ENCODE data around the gene SDC1.

The SDC1 gene

DNA sequence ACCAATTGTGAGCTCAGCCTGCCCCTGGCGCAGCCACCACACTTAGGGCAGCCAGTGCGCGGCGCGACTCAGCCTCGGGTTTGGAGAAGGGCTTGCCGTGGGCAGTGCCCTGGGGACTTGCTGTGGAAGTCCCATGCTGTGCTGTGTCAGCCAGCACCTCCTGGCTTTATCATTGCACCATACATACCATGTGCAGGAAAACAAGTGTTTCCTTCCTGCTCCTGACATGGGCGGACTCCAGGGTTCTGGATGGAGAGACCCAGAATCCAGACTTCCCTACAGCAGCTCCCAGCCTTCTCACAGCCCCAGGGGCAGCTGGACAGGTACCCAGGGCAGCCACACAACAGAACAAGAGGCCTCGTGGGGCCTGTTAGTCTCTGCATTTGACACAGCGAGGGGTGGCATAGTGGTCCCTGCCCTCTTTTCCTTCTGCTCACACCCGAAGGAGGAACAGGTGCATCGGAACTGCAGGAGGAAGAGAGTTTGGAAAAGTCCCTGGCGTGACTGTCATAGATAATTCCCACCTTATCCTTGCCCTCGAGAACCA lies 54.2 kb downstream of the SDC1 start:
- no peak for DNase-seq (ENCODE audit: low read depth in 2 of 2)

DNA sequence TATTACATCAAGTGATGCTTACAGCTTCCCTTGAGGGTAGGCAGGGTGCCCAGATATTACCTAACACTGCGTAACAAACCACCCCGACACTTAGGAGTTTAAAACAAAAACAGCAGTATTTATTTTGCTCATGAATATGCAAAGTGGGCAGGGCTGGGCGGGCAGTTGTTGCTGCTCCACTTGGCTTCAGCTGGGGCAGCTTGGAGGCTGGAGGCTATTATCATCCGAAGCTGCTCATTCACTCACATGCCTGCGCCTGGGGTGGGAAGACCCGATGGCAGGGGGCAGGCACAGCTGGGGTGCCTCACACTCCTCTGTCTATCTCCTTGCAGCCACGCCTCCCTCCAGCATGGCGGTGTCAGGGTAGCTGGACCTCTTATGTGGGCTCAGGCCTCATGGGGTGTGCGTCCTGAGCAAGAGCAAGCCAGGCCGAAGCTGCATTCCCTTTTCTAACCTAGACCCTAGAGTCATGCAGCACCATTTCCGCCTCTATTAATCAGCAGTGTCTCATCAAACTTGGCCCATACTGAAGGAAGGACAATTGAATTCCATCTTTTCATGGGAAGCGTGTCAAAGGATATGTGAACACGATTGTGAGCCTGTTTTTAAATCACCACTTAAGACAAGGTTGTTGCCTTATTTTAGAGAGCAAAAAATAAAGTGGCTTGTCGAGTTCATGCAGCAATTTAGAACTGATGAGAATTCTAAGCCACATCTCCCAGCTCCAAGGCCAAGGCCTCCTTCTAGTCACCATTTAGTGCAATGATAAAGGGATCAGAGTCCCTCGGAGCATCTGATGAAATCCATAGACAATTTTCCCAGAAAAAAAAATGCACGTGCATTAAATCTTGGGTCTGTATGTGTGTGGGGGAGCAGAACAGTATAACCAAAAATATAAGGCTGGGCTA lies 54.9 kb downstream of the SDC1 start:
- DNase-seq (ENCODE audit: low read depth in 2 of 2): no peak

DNA sequence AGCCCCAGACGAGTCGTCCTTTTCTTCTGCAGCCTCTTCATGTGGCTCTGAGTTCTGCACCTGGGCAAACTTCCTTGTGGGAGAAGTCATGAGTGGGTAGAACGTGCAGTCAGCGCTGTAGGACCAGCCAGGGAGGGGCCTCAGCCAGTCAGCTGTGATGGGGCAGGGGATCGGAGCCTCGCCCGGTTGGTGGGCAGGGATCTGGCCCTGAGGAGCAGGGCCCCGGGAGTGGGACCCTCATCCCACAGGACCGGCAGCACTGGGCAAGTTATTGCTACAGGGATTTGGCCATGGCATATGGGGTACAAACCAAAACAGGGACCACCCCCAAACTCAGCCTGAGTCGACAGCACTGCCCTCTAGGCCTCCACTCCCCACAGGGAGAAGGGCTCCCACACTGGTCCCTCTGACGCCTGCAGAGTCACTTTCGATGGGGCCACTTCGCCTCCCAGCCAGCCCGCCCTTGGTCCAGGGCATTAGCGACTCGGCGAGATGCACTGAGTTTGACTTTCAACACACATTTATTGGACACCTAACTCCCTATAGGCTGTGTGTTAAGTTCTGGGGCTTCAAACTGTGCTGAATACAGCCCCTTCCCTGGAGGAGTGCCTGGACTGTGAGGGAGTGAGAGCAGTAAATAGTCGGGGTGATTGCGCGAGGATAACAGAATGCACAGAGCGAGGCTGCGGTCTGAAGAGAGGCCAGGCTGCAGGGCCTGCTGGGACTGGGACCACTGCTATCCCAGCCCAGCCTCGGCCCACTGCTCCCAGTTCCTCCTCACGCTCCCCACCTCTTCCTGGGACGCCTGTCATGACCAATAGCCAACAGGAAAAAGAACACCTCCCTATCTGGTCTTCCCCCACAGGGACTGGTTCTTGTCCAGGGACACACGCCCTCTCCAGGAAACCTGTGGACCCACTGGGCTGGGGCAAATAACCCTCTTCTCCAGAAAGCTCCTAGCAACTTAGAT lies 55.9 kb downstream of the SDC1 start:
- DNase-seq (ENCODE audit: low read depth in 2 of 2): no peak

DNA sequence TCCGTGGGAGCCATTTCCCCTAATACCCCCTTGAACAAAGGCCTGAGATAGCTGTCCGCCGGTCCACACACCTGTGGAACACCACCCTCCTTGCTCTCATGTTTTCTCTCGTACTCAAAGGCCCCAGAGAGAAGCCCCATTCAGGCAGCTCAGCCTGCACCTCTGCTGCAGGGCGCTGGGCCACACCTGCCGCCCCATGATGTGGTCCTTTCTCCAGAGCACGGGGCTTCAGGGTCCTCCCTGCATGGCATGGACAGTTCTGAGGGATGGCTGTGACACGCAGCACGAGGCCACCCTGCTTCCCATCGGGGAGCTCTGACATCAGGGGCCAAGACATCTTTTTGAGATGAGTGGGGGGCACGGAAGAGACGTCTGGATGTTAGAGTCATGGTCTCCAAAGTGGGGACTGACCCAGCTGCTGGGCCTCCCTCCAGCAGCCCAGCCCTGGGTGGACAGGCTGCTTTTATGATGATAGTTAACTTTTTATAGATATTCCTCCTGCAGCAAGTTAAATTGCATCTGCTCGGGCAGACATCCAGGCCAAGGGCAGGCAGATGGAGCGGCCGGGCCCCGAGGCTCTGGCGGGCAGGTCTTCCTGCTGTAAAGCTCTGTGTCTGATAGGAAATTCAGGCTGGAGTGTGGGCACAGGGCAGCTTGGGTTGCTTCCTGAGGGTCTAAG lies 56.7 kb downstream of the SDC1 start:
- no peak for DNase-seq (ENCODE audit: low read depth in 2 of 2)

DNA sequence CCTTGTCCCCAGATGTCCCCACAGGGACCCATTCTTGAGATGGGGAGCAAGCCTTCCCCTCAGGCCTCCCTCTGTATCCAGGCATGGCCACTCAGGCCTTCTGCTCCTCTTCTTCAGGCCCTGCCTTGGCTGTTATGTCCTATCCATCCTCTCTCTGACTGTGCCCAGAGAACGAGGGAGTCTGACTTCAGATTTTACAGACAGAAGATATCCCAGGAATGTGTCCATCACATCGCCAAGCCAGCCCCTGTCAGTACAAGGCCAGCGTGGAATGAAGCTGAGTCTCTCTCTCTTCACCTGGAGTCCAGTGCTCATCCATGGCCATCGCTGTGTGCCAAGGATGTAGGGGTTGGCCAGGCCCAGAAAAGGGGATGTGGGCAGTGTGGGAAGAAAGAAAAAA lies 57.6 kb downstream of the SDC1 start:
- DNase-seq (ENCODE audit: low read depth in 2 of 2): no peak

DNA sequence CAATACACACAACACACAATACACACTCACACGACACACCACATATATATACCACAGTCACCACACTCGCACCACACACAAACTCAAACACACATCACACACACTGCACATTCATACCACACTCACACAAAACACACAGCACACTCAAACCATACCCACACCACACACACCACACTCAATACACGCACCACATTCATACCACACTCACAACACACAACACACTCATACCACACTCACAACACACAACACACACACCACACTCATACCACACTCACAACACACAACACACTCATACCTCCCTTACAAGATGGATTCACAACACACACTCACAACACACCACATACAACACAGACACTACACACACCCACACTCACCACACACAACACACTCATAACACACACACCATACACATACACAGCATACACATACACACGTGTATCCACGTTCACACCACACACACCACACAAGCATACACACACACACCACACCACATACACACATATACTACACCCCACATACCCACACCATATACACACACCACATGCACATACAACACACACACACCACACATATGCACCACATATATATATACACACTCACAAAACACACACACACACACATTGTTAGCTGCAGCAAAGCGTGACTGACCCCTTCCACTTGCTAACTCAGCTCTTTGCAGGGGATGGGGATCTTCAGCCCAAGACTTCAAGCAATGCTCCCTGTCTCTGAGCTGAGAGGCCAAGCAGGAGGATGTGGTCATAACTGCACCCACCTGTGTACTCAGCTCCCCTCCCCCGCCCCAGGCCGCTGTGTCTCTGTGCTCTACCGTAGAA lies 59.0 kb downstream of the SDC1 start:
- no peak for DNase-seq (ENCODE audit: low read depth in 2 of 2)

DNA sequence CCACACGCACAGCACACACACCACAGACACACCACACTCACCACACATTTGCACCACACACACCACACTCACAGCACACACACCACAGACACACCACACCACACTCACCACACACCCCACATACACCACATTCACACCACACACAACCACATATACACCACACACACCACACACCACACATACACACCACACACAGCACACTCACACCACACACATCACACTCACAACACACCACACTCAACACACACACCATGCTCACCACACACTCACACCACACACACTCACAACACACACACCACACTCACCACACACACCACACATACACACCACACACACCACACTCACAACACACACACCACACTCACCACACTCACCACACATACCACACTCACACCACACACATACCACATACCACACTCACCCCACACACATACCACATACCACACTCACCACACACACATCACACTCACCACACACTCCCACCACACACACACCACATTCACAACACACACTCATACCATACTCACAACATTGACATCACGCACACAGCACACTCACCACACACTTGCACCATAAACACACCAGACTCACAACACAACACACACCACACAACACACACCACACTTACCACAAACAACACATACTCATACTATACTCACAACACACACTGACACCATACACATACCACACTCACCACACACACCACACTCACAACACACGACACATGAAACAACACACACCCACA lies 60.0 kb downstream of the SDC1 start:
- DNase-seq (ENCODE audit: low read depth in 2 of 2): no peak

DNA sequence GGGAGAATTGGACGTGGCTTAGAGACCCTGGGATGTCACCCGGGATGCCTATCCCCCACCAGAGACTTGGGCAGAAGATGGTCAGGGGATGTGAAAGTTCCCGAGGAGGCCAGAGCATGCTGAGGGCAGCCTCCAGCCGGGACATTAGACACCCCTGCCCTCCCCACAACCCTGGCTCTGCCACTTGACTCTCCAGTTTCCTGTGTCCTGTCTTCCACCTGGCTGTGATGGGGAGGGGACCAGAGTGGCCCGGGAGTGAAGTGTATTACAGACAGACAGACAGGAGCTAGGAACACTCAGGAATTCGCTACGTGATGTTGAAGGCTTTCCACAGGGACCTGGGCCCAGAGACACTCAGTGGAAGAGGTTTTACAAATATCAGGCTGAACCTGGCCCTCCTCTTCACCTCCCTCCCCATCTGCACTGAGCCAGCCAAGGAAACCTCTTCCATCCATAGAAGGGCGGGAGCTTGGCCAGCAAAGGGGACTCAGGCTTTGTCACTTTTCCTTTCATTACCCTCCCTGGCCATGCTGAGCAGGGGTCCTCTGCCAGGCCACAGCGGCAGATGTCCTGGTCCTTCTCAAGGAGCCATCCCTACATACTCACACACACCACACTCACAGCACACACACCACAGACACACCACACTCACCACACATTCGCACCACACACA lies 60.7 kb downstream of the SDC1 start:
- DNase-seq (ENCODE audit: low read depth in 2 of 2): no peak

DNA sequence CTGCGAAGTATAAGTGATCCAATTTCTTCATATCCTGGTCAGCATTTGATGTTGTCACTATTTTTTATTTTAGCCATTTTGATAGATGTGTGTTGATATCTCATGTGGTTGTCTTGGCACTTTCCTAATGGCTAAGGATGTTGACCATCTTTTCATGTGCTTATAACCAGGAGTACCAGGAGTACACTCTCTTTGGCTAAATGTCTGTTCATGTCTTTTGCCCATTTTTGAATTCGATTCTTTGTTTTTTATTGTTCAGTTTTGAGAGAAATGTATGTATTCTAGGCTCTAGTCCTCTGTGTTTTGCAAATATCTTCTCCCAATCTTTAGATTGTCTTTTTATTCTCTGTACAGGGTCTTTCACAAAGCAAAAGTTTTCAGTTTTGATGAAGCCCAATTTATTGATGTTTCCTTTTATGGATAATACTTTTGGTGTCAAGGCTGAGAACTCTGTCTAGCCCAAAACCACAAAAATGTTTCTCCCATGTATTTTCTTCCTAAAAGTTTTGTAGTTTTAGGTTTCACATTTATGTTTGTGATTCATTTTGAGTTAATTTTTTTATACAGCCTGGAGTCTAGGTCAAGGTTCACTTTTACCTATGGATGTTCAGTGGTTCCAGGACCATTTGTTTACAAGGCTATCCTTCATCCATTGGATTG lies 65.4 kb downstream of the SDC1 start:
- DNase-seq (ENCODE audit: low read depth in 2 of 2): no peak

DNA sequence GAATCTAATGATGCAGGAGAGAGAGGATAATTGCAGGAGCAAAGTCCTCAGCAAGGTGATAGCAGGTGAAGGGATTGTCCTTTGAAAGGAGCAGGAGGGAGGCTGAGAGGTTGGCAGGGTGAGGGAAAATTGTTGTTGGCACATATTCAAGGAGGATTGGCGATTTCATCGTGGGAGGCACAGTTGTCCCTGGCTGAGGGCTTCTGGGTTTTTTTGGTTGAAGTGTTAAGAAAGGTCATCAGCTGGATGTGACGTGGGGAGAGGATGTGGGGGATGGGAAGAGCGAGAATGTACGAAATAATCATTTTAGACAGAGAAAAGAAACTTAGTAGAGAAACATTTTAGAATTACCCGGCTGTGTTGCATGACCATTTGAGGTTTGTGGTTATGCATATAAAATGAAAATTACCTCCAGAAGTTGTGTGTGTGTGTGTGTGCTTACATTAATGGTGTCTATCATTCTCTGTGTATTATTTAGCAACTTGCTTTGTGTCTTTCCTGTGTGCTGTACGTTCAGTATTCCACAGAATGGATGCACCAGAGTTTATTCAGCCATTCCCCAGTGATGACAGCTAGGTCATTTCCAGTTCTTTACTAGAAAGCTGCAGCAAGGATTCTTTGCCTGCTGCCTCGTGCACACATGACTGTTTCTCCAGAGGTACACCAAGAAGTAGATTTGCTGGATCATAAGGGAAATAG lies 67.6 kb downstream of the SDC1 start:
- no peak for DNase-seq (ENCODE audit: low read depth in 2 of 2)

DNA sequence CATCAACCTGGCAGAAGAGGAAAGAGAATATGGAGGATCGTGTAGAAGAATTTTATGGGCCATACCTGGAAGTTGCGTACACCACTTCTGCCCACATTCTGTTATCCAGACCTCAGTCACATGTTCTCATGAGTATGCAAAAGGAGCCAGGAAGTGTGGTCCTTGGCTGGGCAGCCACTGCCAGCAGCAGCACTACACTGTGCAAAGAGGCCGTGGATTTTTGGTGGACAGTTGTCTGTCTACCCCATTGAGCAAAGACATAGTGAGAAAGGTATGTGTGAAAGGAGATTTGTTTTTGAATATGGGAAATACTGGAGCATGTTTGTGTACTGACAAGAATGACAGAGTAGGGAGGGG lies 68.1 kb downstream of the SDC1 start:
- DNase-seq (ENCODE audit: low read depth in 2 of 2): no peak

DNA sequence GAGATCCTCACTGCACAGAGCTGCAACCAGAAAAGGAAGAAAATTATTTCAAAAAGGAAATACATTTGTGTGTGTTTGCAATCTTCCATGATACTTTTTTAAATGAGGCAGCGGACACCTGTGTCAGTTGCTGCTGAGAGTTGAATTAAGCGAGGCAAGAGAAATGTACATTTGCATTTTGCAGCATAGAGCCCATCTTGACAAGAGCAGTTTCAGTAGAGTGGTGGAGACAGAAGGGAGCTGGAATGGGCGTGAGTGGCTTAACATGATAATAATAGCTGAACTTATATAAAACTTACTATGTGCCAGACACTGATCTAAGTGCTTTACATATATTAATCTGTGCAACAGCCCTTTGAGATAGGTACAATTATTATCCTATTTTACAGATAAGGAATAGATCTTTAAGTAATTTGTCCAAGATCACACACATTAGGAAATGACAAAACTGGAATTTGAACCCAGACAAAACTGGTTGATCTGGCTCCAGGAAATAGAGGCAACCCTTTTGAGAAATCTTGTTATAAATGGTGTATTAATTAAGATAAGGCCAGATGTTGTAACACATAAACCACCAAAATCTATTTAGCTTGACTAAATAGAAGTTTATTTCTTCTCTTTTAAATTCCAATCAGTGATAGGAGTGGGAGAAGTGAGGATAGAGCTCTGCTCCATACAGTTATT lies 68.7 kb downstream of the SDC1 start:
- no peak for DNase-seq (ENCODE audit: low read depth in 2 of 2)

DNA sequence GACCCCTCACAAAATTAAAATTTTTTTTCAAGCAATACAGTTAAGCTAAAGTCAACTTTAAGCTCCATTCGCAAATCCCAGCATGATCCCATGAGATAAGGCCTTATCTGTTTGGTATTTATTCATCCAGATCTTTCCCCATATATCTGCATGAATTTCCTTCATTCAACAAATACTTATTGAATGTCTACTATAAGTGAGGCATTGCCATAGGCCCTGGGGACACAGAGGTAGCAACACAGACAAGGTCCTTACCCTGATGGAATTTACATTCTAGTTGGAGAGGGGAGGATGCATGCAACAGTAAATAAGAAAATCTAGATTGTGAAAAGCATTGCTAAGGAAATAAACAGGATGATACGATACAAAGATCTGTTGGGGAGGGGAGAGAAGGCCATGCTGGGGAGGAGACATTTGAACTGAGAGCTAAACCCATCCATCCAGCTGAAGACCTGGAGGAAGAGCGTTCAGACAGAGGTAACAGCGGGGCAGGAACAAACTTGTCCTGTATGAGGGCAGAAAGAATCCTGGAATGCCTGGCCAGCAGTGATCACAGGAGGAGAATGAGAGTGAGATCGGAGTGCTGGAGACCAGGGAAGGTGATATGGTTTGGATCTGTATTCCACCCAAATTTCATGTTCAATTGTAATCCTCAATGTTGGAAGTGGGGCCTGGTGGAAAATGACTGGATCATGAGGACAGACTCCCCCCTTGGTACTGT lies 71.6 kb downstream of the SDC1 start:
- no peak for DNase-seq (ENCODE audit: low read depth in 2 of 2)

DNA sequence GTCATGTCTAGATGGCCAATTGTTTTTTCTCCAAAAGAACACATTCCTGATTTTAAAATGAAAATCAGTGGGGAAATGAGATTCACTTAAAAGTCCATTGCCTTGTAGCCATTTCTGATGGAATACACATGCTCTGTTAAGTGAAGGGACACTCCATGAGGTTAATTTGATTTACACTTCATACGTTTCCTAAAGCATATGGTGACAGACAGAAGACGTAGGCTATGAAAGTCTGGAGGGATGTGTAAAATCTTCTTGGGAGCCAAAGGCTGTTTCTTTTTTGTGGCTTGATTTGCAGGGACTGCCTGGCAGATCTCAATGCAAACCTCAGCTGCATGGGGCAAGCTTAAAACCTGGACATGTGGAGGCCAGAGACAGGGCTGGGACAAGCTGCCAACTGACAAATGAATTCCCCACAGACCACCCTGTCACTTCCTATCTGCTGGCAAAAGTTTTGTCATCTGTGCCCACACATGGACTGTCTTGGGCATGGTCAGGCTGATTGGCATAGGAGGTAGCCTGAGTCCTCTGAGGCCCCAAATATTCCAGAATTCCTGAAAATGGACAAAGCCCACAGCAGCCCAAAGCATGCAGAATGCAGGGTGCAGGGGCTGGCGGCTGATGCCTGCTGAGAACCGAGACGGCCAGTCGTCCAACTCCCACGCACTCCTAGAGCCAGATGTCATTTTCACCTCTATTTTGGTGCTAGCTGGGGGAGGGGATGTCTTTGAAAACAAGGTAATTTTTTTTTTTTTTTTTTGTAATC lies 73.9 kb downstream of the SDC1 start:
- DNase-seq (ENCODE audit: low read depth in 2 of 2): no peak

All from stimulated activated CD8-positive, alpha-beta memory T cell treated with anti-CD3 and anti-CD28 coated beads, Interleukin-15, amount 100 ng/mL, for 48 hours (primary cell).